WTC11 (cell line): ENCODE results near the gene MEA1. TPM values are rescaled to one million over a fixed set of nuclear protein-coding genes. Genes with fewer than 3 reads are reported as not detected.

Experiments used
- ATAC-seq: fragments of 200-7000 bp; cut with Tn5 transposase; 2 replicates; pipeline ENCODE4 v1.10.0; 2021; ENCODE audit warnings: mild to moderate bottlenecking, moderate library complexity
- CTCF ChIA-PET: fragments of 300-600 bp; sonication (Branson Sonifier 250); formaldehyde crosslinking; loops from one replicate; lab custom pipeline; 2021; ENCODE audit warnings: antibody characterized with exemption; lab: Charles Lee
- POLR2A ChIA-PET: fragments of 350-600 bp; sonication (Branson Sonifier 250); formaldehyde crosslinking; loops from one replicate; lab custom pipeline; 2021; ENCODE audit warnings: antibody characterized with exemption; lab: Charles Lee
- DNase-seq: peaks from one replicate; pipeline ENCODE4 v3.0.0; 2021; ENCODE audit warnings: low spot score
- H3K27ac Mint-ChIP-seq: 2 replicates; pipeline ENCODE4 v1.8.0; 2021; ENCODE audit warnings: mixed read lengths
- H3K27me3 Mint-ChIP-seq: 2 replicates; pipeline ENCODE4 v1.8.0; 2021; ENCODE audit warnings: low read depth, mild to moderate bottlenecking, moderate library complexity, mixed read lengths
- H3K36me3 Mint-ChIP-seq: 2 replicates; pipeline ENCODE4 v1.8.0; 2021; ENCODE audit warnings: mixed read lengths
- H3K4me1 Mint-ChIP-seq: 2 replicates; pipeline ENCODE4 v1.8.0; 2022; ENCODE audit warnings: mixed read lengths
- H3K4me3 Mint-ChIP-seq: 2 replicates; pipeline ENCODE4 v1.8.0; 2021; ENCODE audit warnings: mild to moderate bottlenecking, moderate library complexity, mixed read lengths
- H3K9me3 Mint-ChIP-seq: 2 replicates; pipeline ENCODE4 v1.8.0; 2021; ENCODE audit warnings: mixed read lengths
- AFF4 ChIP-seq: sonication (generic); formaldehyde crosslinking; IDR thresholded peaks from 2 replicates; pipeline ENCODE4 v1.8.1; 2023; ENCODE audit warnings: mild to moderate bottlenecking, missing genetic modification reagents, borderline replicate concordance
- ATF2 ChIP-seq: sonication (generic); formaldehyde crosslinking; IDR thresholded peaks from 2 replicates; pipeline ENCODE4 v1.8.1; 2022; ENCODE audit warnings: low read depth, missing genetic modification reagents, borderline replicate concordance
- CBFB ChIP-seq: sonication (generic); formaldehyde crosslinking; IDR thresholded peaks from 2 replicates; pipeline ENCODE4 v1.8.1; 2022; ENCODE audit warnings: mild to moderate bottlenecking, low read depth, missing genetic modification reagents
- CDX4 ChIP-seq: fragments of 250-450 bp; sonication (Bioruptor Pico); IDR thresholded peaks from 2 replicates; pipeline ENCODE4 v1.9.0; 2021; ENCODE audit warnings: moderate library complexity, mild to moderate bottlenecking, inconsistent platforms, borderline replicate concordance
- CREM ChIP-seq: sonication (generic); formaldehyde crosslinking; IDR thresholded peaks from 2 replicates; pipeline ENCODE4 v1.8.1; 2022; ENCODE audit warnings: mild to moderate bottlenecking, missing genetic modification reagents, moderate library complexity
- CTCF ChIP-seq: fragments of 200-600 bp; IDR thresholded peaks from 2 replicates; pipeline ENCODE4 v1.8.0; 2022; ENCODE audit warnings: antibody characterized with exemption
- E2F1 ChIP-seq: sonication (generic); formaldehyde crosslinking; IDR thresholded peaks from 2 replicates; pipeline ENCODE4 v1.8.0; 2022; ENCODE audit warnings: mild to moderate bottlenecking, missing genetic modification reagents
- EMX1 ChIP-seq: fragments of 250-450 bp; sonication (Bioruptor Pico); IDR thresholded peaks from 2 replicates; pipeline ENCODE4 v1.8.0; 2021; ENCODE audit warnings: mild to moderate bottlenecking
- FOXK1 ChIP-seq: sonication (generic); formaldehyde crosslinking; IDR thresholded peaks from 2 replicates; pipeline ENCODE4 v1.8.0; 2022; ENCODE audit warnings: mild to moderate bottlenecking, moderate library complexity, missing genetic modification reagents
- HMGXB4 ChIP-seq: sonication (generic); formaldehyde crosslinking; IDR thresholded peaks from 2 replicates; pipeline ENCODE4 v1.8.1; 2023; ENCODE audit warnings: mild to moderate bottlenecking, moderate library complexity, missing genetic modification reagents
- JAZF1 ChIP-seq: fragments of 250-450 bp; sonication (Bioruptor Pico); IDR thresholded peaks from 2 replicates; pipeline ENCODE4 v1.9.0; 2021; ENCODE audit warnings: moderate library complexity, mild to moderate bottlenecking, inconsistent platforms
- MLX ChIP-seq: sonication (generic); formaldehyde crosslinking; IDR thresholded peaks from 2 replicates; pipeline ENCODE4 v1.8.1; 2023; ENCODE audit warnings: mild to moderate bottlenecking, missing genetic modification reagents, moderate library complexity
- NR3C1 ChIP-seq: sonication (generic); formaldehyde crosslinking; conservative IDR thresholded peaks from 2 replicates; pipeline ENCODE4 v1.8.1; 2023; ENCODE audit warnings: low read depth, mild to moderate bottlenecking, missing genetic modification reagents
- RORB ChIP-seq: fragments of 250-450 bp; sonication (Bioruptor Pico); IDR thresholded peaks from 2 replicates; pipeline ENCODE4 v1.9.0; 2021; ENCODE audit warnings: mild to moderate bottlenecking
- SMAD4 ChIP-seq: sonication (generic); formaldehyde crosslinking; IDR thresholded peaks from 2 replicates; pipeline ENCODE4 v1.8.0; 2022; ENCODE audit warnings: mild to moderate bottlenecking, missing genetic modification reagents
- SP1 ChIP-seq: sonication (generic); formaldehyde crosslinking; conservative IDR thresholded peaks from 2 replicates; pipeline ENCODE4 v1.8.1; 2022; ENCODE audit warnings: missing genetic modification reagents
- ZBTB21 ChIP-seq: sonication (generic); formaldehyde crosslinking; IDR thresholded peaks from 2 replicates; pipeline ENCODE4 v1.8.1; 2023; ENCODE audit warnings: mild to moderate bottlenecking, missing genetic modification reagents, borderline replicate concordance
- ZNF232 ChIP-seq: sonication (generic); formaldehyde crosslinking; IDR thresholded peaks from 2 replicates; pipeline ENCODE4 v1.8.0; 2022; ENCODE audit warnings: mild to moderate bottlenecking, missing genetic modification reagents
- ZNF281 ChIP-seq: sonication (generic); formaldehyde crosslinking; IDR thresholded peaks from 2 replicates; pipeline ENCODE4 v1.8.0; 2023; ENCODE audit warnings: mild to moderate bottlenecking, missing genetic modification reagents
- ZNF396 ChIP-seq: fragments of 250-450 bp; sonication (Bioruptor Pico); IDR thresholded peaks from 2 replicates; pipeline ENCODE4 v1.8.0; 2021; ENCODE audit warnings: mild to moderate bottlenecking, moderate library complexity, borderline replicate concordance
- total RNA-seq: library from RNA; stranded (reverse); gene quantifications from 3 replicates; pipeline ENCODE4 v1.2.3, GENCODE V29; 2021

MEA1 gene
- total RNA-seq, 1 experiment from 2014 or later: 85.0 TPM

- ATAC-seq (no peak), DNase-seq (no peak)
- peaks cover 4% of the 10 kb centered on the region; the same call in 1 of the 2 replicates for H3K4me1 Mint-ChIP-seq
- no peaks in the 10 kb centered on the region for H3K27me3 Mint-ChIP-seq
- H3K27ac Mint-ChIP-seq: no peak overlapping the region
- ChIA-PET CTCF (interaction anchor here (0.8 to 1.2 kb wide), 2 partner anchors 29 to 37 kb away, joined by 3 read pairs; no protein-coding TSS in a partner anchor), POLR2A (interaction anchor here (1.2 to 1.5 kb wide), 2 partner anchors 8 to 10 kb away, joined by 5 read pairs; partner anchors contain the start of genes KLHDC3 and MEA1)
- no peak overlapping the region for H3K4me3 Mint-ChIP-seq
- no peaks in the 10 kb centered on the region for H3K9me3 Mint-ChIP-seq
- TF ChIP-seq CREM (CRISPR knock-in tag): no peak
- TF ChIP-seq CBFB (CRISPR knock-in tag): no peak
- no peak for TF ChIP-seq CTCF
- no peak for TF ChIP-seq ATF2 (CRISPR knock-in tag)
- no peak for TF ChIP-seq SP1
- TF ChIP-seq MLX (CRISPR knock-in tag): no peak
- TF ChIP-seq JAZF1: no peak
- TF ChIP-seq ZNF281 (CRISPR knock-in tag): no peak
- no peak for TF ChIP-seq ZBTB21 (CRISPR knock-in tag)
- no peak for TF ChIP-seq CDX4 (CRISPR knock-in tag)
- no peak for TF ChIP-seq FOXK1 (CRISPR knock-in tag)
- no peak for TF ChIP-seq ZNF396 (CRISPR knock-in tag)
- TF ChIP-seq AFF4: no peak
- no peak for TF ChIP-seq E2F1 (CRISPR knock-in tag)
- no peak for TF ChIP-seq EMX1 (CRISPR knock-in tag)
- no peak for TF ChIP-seq ZNF232 (CRISPR knock-in tag)
- no peak for TF ChIP-seq HMGXB4
- TF ChIP-seq SMAD4 (CRISPR knock-in tag): no peak
- TF ChIP-seq RORB (CRISPR knock-in tag): no peak
- TF ChIP-seq NR3C1 (CRISPR knock-in tag): no peak
- TF ChIP-seq, all 79 proteins: peak for 0
- H3K36me3 Mint-ChIP-seq: peaks cover 34% of the 10 kb centered on the region
These were observed 7.9 kb downstream of the MEA1 start for GRCh38 chr6:43005844-43006243.
